WTC11 (cell line): ENCODE measurements around the gene UBXN11.

Source experiments
- ATF3 ChIP-seq: sonication (generic); formaldehyde crosslinking; conservative IDR thresholded peaks from 2 replicates; pipeline ENCODE4 v1.8.1; 2022; ENCODE audit warnings: mild to moderate bottlenecking, missing genetic modification reagents
- CREB1 ChIP-seq: sonication (generic); formaldehyde crosslinking; IDR thresholded peaks from 2 replicates; pipeline ENCODE4 v1.8.0; 2023; ENCODE audit warnings: mild to moderate bottlenecking, missing genetic modification reagents
- ELF4 ChIP-seq: sonication (generic); formaldehyde crosslinking; IDR thresholded peaks from 2 replicates; pipeline ENCODE4 v1.8.1; 2022; ENCODE audit warnings: low read depth, mild to moderate bottlenecking, moderate library complexity, missing genetic modification reagents
- HMGXB4 ChIP-seq: sonication (generic); formaldehyde crosslinking; IDR thresholded peaks from 2 replicates; pipeline ENCODE4 v1.8.1; 2023; ENCODE audit warnings: mild to moderate bottlenecking, moderate library complexity, missing genetic modification reagents
- SMAD3 ChIP-seq: sonication (generic); formaldehyde crosslinking; IDR thresholded peaks from 2 replicates; pipeline ENCODE4 v1.8.0; 2022; ENCODE audit warnings: missing genetic modification reagents, mild to moderate bottlenecking, borderline replicate concordance
- TEAD1 ChIP-seq: sonication (generic); formaldehyde crosslinking; IDR thresholded peaks from 2 replicates; pipeline ENCODE4 v1.8.0; 2022; ENCODE audit warnings: mild to moderate bottlenecking, missing genetic modification reagents
- TF ChIP-seq, protein P1 (sequence below): sonication (generic); formaldehyde crosslinking; IDR thresholded peaks from 2 replicates; pipeline ENCODE4 v1.8.0; 2022; ENCODE audit warnings: mild to moderate bottlenecking, missing genetic modification reagents
- TF ChIP-seq, protein P2 (sequence below): sonication (generic); formaldehyde crosslinking; IDR thresholded peaks from 2 replicates; pipeline ENCODE4 v1.8.1; 2022; ENCODE audit warnings: low read depth, mild to moderate bottlenecking, moderate library complexity, missing genetic modification reagents, borderline replicate concordance
- TF ChIP-seq, protein P3 (sequence below): fragments of 200-600 bp; IDR thresholded peaks from 2 replicates; pipeline ENCODE4 v1.8.0; 2022; ENCODE audit warnings: antibody characterized with exemption
- TF ChIP-seq, protein P4 (sequence below): sonication (generic); formaldehyde crosslinking; IDR thresholded peaks from 2 replicates; pipeline ENCODE4 v1.8.0; 2023; ENCODE audit warnings: missing genetic modification reagents, mild to moderate bottlenecking, borderline replicate concordance

GRCh38 chr1:26356106-26356505 is 49.7 kb upstream of the UBXN11 start:
- TF ChIP-seq ELF4 (CRISPR knock-in tag) (no peak), ATF3 (CRISPR knock-in tag) (no peak), SMAD3 (CRISPR knock-in tag) (no peak), TEAD1 (CRISPR knock-in tag) (no peak), HMGXB4 (no peak), CREB1 (CRISPR knock-in tag) (no peak)
- TF ChIP-seq, protein P1, sequence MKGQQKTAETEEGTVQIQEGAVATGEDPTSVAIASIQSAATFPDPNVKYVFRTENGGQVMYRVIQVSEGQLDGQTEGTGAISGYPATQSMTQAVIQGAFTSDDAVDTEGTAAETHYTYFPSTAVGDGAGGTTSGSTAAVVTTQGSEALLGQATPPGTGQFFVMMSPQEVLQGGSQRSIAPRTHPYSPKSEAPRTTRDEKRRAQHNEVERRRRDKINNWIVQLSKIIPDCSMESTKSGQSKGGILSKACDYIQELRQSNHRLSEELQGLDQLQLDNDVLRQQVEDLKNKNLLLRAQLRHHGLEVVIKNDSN (CRISPR knock-in tag) = no peak
- TF ChIP-seq, protein P2, sequence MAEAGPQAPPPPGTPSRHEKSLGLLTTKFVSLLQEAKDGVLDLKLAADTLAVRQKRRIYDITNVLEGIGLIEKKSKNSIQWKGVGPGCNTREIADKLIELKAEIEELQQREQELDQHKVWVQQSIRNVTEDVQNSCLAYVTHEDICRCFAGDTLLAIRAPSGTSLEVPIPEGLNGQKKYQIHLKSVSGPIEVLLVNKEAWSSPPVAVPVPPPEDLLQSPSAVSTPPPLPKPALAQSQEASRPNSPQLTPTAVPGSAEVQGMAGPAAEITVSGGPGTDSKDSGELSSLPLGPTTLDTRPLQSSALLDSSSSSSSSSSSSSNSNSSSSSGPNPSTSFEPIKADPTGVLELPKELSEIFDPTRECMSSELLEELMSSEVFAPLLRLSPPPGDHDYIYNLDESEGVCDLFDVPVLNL (CRISPR knock-in tag) = no peak
- TF ChIP-seq, protein P3, sequence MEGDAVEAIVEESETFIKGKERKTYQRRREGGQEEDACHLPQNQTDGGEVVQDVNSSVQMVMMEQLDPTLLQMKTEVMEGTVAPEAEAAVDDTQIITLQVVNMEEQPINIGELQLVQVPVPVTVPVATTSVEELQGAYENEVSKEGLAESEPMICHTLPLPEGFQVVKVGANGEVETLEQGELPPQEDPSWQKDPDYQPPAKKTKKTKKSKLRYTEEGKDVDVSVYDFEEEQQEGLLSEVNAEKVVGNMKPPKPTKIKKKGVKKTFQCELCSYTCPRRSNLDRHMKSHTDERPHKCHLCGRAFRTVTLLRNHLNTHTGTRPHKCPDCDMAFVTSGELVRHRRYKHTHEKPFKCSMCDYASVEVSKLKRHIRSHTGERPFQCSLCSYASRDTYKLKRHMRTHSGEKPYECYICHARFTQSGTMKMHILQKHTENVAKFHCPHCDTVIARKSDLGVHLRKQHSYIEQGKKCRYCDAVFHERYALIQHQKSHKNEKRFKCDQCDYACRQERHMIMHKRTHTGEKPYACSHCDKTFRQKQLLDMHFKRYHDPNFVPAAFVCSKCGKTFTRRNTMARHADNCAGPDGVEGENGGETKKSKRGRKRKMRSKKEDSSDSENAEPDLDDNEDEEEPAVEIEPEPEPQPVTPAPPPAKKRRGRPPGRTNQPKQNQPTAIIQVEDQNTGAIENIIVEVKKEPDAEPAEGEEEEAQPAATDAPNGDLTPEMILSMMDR = no peak
- TF ChIP-seq, protein P4, sequence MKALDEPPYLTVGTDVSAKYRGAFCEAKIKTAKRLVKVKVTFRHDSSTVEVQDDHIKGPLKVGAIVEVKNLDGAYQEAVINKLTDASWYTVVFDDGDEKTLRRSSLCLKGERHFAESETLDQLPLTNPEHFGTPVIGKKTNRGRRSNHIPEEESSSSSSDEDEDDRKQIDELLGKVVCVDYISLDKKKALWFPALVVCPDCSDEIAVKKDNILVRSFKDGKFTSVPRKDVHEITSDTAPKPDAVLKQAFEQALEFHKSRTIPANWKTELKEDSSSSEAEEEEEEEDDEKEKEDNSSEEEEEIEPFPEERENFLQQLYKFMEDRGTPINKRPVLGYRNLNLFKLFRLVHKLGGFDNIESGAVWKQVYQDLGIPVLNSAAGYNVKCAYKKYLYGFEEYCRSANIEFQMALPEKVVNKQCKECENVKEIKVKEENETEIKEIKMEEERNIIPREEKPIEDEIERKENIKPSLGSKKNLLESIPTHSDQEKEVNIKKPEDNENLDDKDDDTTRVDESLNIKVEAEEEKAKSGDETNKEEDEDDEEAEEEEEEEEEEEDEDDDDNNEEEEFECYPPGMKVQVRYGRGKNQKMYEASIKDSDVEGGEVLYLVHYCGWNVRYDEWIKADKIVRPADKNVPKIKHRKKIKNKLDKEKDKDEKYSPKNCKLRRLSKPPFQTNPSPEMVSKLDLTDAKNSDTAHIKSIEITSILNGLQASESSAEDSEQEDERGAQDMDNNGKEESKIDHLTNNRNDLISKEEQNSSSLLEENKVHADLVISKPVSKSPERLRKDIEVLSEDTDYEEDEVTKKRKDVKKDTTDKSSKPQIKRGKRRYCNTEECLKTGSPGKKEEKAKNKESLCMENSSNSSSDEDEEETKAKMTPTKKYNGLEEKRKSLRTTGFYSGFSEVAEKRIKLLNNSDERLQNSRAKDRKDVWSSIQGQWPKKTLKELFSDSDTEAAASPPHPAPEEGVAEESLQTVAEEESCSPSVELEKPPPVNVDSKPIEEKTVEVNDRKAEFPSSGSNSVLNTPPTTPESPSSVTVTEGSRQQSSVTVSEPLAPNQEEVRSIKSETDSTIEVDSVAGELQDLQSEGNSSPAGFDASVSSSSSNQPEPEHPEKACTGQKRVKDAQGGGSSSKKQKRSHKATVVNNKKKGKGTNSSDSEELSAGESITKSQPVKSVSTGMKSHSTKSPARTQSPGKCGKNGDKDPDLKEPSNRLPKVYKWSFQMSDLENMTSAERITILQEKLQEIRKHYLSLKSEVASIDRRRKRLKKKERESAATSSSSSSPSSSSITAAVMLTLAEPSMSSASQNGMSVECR (CRISPR knock-in tag) = no peak
